ENCODE measurements around the gene DONSON.
"Not testable (repeated sequence)": the region's sequence is repeated elsewhere in the genome, so short reads cannot be mapped to it uniquely, and the experiment has no call there.

The DONSON gene

DNA sequence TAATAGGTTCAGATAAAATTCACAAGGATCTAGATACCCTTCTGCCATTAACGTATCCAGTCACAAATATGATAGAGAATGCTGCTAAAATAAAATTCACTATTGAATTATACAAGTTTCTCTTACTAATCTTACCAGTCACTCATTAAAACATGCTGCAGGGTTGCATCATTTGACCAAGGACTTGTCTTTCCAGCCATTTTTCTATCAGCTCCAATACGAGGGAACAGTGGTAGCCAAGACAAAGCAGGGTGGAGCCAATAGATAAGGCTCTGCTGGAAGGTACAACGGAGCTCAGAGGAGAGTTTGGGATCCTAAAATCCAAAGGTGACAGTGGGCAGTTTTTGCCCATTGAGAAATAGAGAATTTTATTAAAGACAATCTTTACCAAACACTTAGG lies 4.0 kb downstream of the DONSON start:
- Histone ChIP-seq H3K4me1 (ENCODE audit: control insufficient read depth, insufficient read depth, low read length) (no peaks in the 10 kb centered on the region), H3K36me3 (ENCODE audit: control insufficient read depth, insufficient read depth, low read length) (no peaks in the 10 kb centered on the region), H3K27ac (ENCODE audit: low read depth, low read length) (no peak overlapping the region), H3K9ac (ENCODE audit: low read length) (no peak overlapping the region), H3K4me3 (ENCODE audit: low read length) (no peak overlapping the region), H3K27me3 (ENCODE audit: control insufficient read depth, insufficient read depth, low read length) (no peaks in the 10 kb centered on the region)

DNA sequence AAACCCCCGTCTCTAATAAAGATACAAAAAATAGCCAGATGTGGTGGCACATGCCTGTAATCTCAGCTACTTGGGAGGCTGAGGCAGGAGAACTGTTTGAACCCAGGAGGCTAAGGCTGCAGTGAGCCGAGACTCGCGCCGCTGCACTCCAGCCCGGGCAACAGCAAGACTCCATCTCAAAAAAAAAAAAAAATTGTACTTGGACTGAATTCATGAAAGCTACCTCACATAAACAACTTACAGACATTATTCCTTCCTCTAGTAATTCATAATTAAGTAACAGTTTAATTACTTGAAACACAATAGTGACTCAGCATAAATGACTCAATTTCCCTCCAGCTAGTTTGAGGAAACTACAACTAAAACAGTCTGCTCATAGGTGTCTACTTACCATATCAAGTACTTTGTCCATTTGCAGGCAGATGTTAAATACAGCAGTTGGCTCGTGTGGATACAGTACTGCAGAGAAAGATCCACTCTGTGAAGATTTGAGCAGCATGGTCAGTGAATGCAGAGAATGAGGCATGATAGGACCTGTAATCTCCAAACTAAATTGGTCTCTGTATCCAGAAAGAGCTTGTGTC lies 9.4 kb downstream of the DONSON start:
- H3K4me3 ChIP-seq (ENCODE audit: low read length): no peak overlapping the region
- H3K4me1 ChIP-seq (ENCODE audit: control insufficient read depth, insufficient read depth, low read length): no peaks in the 10 kb centered on the region
- no peaks in the 10 kb centered on the region for H3K27me3 ChIP-seq (ENCODE audit: control insufficient read depth, insufficient read depth, low read length)
- no peak overlapping the region for H3K9ac ChIP-seq (ENCODE audit: low read length)
- H3K36me3 ChIP-seq (ENCODE audit: control insufficient read depth, insufficient read depth, low read length): peaks cover 6% of the 10 kb centered on the region
- no peak overlapping the region for H3K27ac ChIP-seq (ENCODE audit: low read depth, low read length)

DNA sequence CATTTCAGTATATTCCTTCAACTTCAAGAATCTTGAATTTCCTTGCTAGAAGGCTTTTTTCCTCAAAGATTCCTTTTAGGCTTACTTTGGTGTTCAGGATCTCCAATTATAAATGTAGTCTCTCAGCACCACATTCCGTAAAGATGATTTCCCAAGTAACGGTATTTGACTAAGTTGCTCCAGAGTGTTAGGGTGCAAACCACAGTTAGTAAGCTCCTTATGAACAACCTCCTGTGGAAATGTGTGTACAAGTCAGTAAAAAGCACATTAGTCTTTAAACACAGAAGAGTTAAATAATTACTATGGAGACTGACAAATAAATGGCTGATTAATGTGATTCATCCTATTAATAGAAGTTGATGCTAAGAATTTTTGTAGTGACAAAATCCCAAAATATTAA lies 10.3 kb downstream of the DONSON start:
- no peak overlapping the region for H3K27ac ChIP-seq (ENCODE audit: low read depth, low read length)
- H3K27me3 ChIP-seq (ENCODE audit: control insufficient read depth, insufficient read depth, low read length): no peaks in the 10 kb centered on the region
- peaks cover 11% of the 10 kb centered on the region for H3K36me3 ChIP-seq (ENCODE audit: control insufficient read depth, insufficient read depth, low read length)
- H3K9ac ChIP-seq (ENCODE audit: low read length): no peak overlapping the region
- no peak overlapping the region for H3K4me3 ChIP-seq (ENCODE audit: low read length)
- no peaks in the 10 kb centered on the region for H3K4me1 ChIP-seq (ENCODE audit: control insufficient read depth, insufficient read depth, low read length)

DNA sequence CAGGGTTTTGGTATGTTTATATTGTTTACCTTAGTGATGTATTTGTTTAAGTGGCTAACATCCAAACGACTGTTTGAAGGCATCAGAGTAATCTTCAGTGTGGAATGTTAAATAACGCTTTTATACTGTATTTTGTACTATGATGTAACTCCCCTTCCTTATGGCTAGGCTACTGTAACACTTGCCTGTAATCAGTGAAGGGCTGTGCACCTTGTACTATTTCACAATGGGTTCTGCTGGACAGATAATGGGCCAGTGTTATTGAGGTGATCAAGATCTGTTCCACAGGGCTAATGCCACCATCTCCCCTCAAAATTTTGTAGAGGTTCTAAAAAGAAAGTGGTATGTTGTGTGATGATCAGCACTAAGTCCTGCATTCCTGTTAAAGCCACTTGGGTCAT lies 11.7 kb downstream of the DONSON start:
- not testable (repeated sequence) for H3K27ac ChIP-seq (ENCODE audit: low read depth, low read length); H3K27me3 ChIP-seq (ENCODE audit: control insufficient read depth, insufficient read depth, low read length); H3K4me3 ChIP-seq (ENCODE audit: low read length); H3K9ac ChIP-seq (ENCODE audit: low read length); H3K4me1 ChIP-seq (ENCODE audit: control insufficient read depth, insufficient read depth, low read length)
- H3K36me3 ChIP-seq (ENCODE audit: control insufficient read depth, insufficient read depth, low read length): peaks cover 12% of the 10 kb centered on the region

DNA sequence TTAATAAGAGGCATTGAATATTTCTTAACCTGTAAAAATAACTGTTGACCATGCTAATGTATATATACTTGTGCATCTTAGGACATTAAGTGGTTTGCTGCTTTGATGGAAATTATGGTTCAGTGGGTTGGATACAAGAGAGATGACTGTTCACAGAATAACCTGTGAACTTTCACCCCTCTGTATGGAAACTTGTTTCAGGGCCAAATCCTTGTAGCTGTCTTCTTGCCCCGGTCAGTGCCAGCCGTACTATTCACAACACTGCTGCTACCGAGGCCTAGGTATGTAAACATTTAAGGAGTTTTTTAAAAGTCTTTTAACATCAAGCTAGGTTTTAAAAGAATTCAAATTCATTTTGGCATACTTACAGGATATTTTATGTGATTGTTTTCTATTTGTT lies 16.1 kb downstream of the DONSON start:
- Histone ChIP-seq H3K4me1 (ENCODE audit: control insufficient read depth, insufficient read depth, low read length) (peaks cover 2% of the 10 kb centered on the region), H3K36me3 (ENCODE audit: control insufficient read depth, insufficient read depth, low read length) (peaks cover 25% of the 10 kb centered on the region), H3K9ac (ENCODE audit: low read length) (no peak overlapping the region), H3K4me3 (ENCODE audit: low read length) (no peak overlapping the region), H3K27ac (ENCODE audit: low read depth, low read length) (no peak overlapping the region), H3K27me3 (ENCODE audit: control insufficient read depth, insufficient read depth, low read length) (no peaks in the 10 kb centered on the region)

DNA sequence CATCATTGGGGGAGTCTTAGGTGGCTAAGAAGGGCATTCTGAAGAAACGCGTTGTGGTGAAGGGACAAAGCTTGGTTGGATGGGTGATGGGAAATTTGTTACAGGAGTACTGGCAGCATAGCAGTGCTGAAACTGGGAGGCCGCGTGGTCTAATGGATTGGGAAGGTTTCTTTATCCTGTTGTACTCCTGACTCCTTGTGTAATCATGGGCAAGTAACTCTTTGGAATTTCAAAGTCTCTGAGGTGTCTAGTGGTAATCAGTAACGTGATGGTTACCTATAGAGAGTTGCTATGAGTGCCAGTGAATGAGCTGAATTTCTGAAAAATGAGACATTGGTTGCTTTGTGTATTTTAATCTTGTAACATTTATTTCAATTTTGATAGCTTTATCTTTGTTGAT lies 18.5 kb downstream of the DONSON start:
- H3K36me3 ChIP-seq (ENCODE audit: control insufficient read depth, insufficient read depth, low read length): peaks cover 22% of the 10 kb centered on the region
- H3K27me3 ChIP-seq (ENCODE audit: control insufficient read depth, insufficient read depth, low read length): no peaks in the 10 kb centered on the region
- H3K9ac ChIP-seq (ENCODE audit: low read length): no peak overlapping the region
- H3K27ac ChIP-seq (ENCODE audit: low read depth, low read length): no peak overlapping the region
- peaks cover 2% of the 10 kb centered on the region for H3K4me1 ChIP-seq (ENCODE audit: control insufficient read depth, insufficient read depth, low read length)
- no peak overlapping the region for H3K4me3 ChIP-seq (ENCODE audit: low read length)

DNA sequence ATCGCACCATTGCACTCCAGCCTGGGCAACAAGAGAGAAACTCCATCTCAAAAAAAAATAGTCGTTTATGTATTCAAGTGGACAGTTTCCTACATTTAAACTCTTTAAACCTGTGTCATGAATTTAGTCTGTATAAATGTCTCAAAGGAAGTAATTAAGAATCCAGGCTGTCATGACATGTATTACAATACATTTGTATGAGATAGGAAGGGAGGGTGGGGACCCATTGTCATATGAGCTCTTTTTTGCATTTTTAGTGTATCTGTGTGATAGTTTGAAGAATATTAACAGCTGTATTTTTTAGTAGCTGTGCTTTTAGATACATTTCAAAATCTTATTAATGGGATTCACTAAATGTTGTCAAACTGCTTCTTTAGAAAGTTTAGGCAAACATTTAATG lies 20.0 kb downstream of the DONSON start:
- Histone ChIP-seq H3K36me3 (ENCODE audit: control insufficient read depth, insufficient read depth, low read length) (peaks cover 17% of the 10 kb centered on the region), H3K9ac (ENCODE audit: low read length) (no peak overlapping the region), H3K27me3 (ENCODE audit: control insufficient read depth, insufficient read depth, low read length) (no peaks in the 10 kb centered on the region), H3K27ac (ENCODE audit: low read depth, low read length) (no peak overlapping the region), H3K4me3 (ENCODE audit: low read length) (no peak overlapping the region), H3K4me1 (ENCODE audit: control insufficient read depth, insufficient read depth, low read length) (peaks cover 2% of the 10 kb centered on the region)

DNA sequence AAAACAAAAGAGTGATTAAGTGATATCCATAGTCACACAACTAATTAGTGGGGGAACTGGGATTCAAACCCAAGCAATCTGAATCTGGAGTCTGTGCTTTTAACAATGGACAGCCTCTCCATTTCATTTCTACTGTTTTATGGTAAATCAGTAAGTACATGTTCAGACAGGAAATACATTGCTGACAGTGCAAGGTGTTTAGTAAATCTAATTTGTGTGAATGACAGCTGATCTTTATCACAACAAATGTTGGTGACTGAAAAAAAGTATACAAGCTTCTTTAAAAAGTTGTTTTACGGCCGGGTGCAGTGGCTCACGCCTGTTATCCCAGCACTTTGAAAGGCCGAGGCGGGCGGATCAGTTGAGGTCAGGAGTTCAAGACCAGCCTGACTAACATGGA lies 20.6 kb downstream of the DONSON start:
- Histone ChIP-seq H3K9ac (ENCODE audit: low read length) (no peak overlapping the region), H3K36me3 (ENCODE audit: control insufficient read depth, insufficient read depth, low read length) (peaks cover 17% of the 10 kb centered on the region), H3K27me3 (ENCODE audit: control insufficient read depth, insufficient read depth, low read length) (no peaks in the 10 kb centered on the region), H3K4me1 (ENCODE audit: control insufficient read depth, insufficient read depth, low read length) (peaks cover 2% of the 10 kb centered on the region), H3K27ac (ENCODE audit: low read depth, low read length) (no peak overlapping the region), H3K4me3 (ENCODE audit: low read length) (no peak overlapping the region)

DNA sequence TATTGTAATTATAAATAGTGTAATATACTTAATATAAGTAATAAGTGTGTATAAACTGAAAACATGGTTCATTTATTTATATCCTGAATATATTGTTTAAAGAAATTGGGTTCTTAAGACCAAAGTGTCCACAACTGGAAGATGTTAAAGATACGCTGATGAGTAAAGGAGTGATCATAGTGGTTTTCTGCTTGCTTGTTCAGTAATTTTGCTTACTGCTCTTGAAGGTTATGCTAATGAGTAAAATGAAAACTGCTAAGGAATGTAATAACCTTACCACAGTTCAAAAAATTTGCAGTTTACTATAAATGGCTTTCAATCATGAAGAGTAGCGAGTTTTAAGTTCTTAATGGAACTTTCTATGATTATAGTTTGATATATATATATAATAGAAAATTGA lies 22.0 kb downstream of the DONSON start:
- Histone ChIP-seq H3K4me3 (ENCODE audit: low read length) (no peak overlapping the region), H3K4me1 (ENCODE audit: control insufficient read depth, insufficient read depth, low read length) (no peaks in the 10 kb centered on the region), H3K36me3 (ENCODE audit: control insufficient read depth, insufficient read depth, low read length) (peaks cover 15% of the 10 kb centered on the region), H3K9ac (ENCODE audit: low read length) (no peak overlapping the region), H3K27ac (ENCODE audit: low read depth, low read length) (no peak overlapping the region), H3K27me3 (ENCODE audit: control insufficient read depth, insufficient read depth, low read length) (no peaks in the 10 kb centered on the region)

DNA sequence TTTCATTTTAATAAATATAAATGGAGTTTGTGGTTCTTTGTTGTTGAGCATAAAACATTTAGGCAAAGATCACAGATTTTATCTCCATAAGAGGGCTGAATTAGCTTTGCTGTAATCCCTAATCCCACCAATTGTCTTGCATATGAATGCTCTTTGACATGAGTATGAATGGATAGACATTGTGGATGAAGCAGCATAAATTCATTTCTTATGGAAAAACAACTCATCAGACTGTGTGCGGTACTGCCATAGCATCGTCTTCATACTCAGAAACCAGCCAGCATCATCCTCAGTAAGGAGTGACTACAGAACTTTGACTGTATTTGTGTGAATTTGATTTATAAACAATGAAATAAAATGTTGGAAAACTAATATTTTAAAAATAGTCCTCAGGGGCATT lies 26.1 kb downstream of the DONSON start:
- H3K36me3 ChIP-seq (ENCODE audit: control insufficient read depth, insufficient read depth, low read length): peaks cover 23% of the 10 kb centered on the region
- no peak overlapping the region for H3K27ac ChIP-seq (ENCODE audit: low read depth, low read length)
- no peak overlapping the region for H3K4me3 ChIP-seq (ENCODE audit: low read length)
- no peaks in the 10 kb centered on the region for H3K27me3 ChIP-seq (ENCODE audit: control insufficient read depth, insufficient read depth, low read length)
- peaks cover 8% of the 10 kb centered on the region for H3K4me1 ChIP-seq (ENCODE audit: control insufficient read depth, insufficient read depth, low read length)
- H3K9ac ChIP-seq (ENCODE audit: low read length): no peak overlapping the region

DNA sequence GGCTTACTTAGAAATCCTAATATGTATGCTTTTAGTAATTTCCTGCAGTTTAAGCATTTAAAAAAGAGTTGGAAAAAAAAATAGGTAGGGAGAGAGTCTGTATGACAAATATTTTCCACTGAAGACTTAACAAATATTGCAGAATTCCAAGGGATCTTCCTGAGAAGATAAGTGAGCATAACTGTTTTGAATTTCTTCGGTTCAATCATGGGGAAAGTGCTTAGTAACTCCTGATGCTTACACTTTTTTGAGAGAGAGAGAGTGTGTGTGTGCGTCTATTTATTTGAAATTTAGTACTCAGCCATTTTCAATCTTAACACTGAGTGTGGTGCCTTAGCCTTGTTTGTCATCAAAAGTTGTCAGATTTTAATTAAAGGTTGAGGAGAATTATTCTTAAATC lies 27.1 kb downstream of the DONSON start:
- Histone ChIP-seq H3K36me3 (ENCODE audit: control insufficient read depth, insufficient read depth, low read length) (peaks cover 23% of the 10 kb centered on the region), H3K27ac (ENCODE audit: low read depth, low read length) (no peak overlapping the region)

DNA sequence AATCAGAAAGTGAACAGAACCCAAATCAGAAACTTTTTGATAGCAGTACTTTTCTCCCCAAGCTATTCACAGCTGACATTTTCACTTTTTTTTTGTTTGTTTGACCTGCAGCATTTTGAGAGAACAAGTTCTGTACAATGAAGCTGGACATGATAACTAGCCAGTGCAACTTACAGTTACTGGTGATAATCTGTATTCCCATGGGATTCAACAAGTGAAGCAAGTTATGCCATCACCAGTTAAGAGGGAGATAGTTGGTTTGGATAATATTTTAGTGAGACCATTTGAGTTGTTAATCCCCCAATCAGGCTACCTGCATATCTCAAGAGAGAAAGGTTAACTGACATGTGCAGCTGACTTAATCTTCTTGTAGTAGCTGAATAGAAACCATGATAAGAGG lies 27.5 kb downstream of the DONSON start:
- H3K4me1 ChIP-seq (ENCODE audit: control insufficient read depth, insufficient read depth, low read length): peaks cover 8% of the 10 kb centered on the region
- H3K27ac ChIP-seq (ENCODE audit: low read depth, low read length): no peak overlapping the region
- no peak overlapping the region for H3K9ac ChIP-seq (ENCODE audit: low read length)
- H3K36me3 ChIP-seq (ENCODE audit: control insufficient read depth, insufficient read depth, low read length): peaks cover 23% of the 10 kb centered on the region
- no peak overlapping the region for H3K4me3 ChIP-seq (ENCODE audit: low read length)
- no peaks in the 10 kb centered on the region for H3K27me3 ChIP-seq (ENCODE audit: control insufficient read depth, insufficient read depth, low read length)

More for the DNA sequence above, 27.1 kb downstream of the DONSON start:
- no peak overlapping the region for H3K4me3 ChIP-seq (ENCODE audit: low read length)
- H3K4me1 ChIP-seq (ENCODE audit: control insufficient read depth, insufficient read depth, low read length): peaks cover 8% of the 10 kb centered on the region
- no peak overlapping the region for H3K9ac ChIP-seq (ENCODE audit: low read length)
- no peaks in the 10 kb centered on the region for H3K27me3 ChIP-seq (ENCODE audit: control insufficient read depth, insufficient read depth, low read length)

DNA sequence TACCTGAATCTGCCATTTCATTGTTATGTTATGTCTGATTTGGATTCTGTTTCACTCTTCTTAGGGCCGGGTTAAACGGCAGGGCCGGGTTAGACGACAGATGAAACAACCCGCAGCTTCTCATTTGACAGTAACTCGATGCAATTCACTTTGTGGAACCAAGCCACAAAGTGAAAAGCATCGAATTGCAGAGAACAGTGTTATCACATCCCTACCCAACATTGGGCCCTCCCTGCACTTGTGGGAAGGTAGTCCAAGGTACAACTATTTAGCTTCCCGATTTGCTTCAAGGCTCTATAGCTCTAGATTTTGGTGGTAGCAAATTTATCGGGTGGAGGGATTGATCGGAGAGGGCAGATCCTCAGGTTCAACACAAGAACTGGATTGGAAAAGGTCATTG lies 28.7 kb downstream of the DONSON start:
- Histone ChIP-seq H3K4me3 (ENCODE audit: low read length) (no peak overlapping the region), H3K9ac (ENCODE audit: low read length) (no peak overlapping the region), H3K27me3 (ENCODE audit: control insufficient read depth, insufficient read depth, low read length) (no peaks in the 10 kb centered on the region), H3K27ac (ENCODE audit: low read depth, low read length) (no peak overlapping the region), H3K4me1 (ENCODE audit: control insufficient read depth, insufficient read depth, low read length) (peaks cover 8% of the 10 kb centered on the region), H3K36me3 (ENCODE audit: control insufficient read depth, insufficient read depth, low read length) (peaks cover 23% of the 10 kb centered on the region)

All from rectal smooth muscle tissue (tissue), 1 donor.